Tibial nerve (tissue), 4 donors: ENCODE measurements around the gene TNN. TPM values are rescaled to one million over a fixed set of nuclear protein-coding genes. Genes with fewer than 3 reads are reported as not detected.

ENCODE experiments used
- DNase-seq, 2 donors: peaks; one replicate each; pipeline ENCODE4 v3.0.0-alpha.2; 2019; ENCODE audit warnings: low spot score in 2 of 2
- H3K27ac ChIP-seq, 4 donors: fragments of 200-600 bp; sonication (generic) in 3 of 4; one replicate each; pipeline ENCODE4 v1.5.1; 2017 to 2019; ENCODE audit warnings: mild to moderate bottlenecking in 1 of 4
- H3K27me3 ChIP-seq, 2 donors: fragments of 200-600 bp; sonication (generic) in 1 of 2; one replicate each; pipeline versions ENCODE4 v1.5.1 to v1.6.0; 2017 to 2019
- H3K36me3 ChIP-seq, 3 donors: fragments of 200-600 bp; sonication (generic); one replicate each; pipeline ENCODE4 v1.5.1; 2018 to 2019
- H3K4me1 ChIP-seq, 4 donors: fragments of 200-600 bp; sonication (generic) in 3 of 4; one replicate each; pipeline ENCODE4 v1.5.1; 2017 to 2019
- H3K4me3 ChIP-seq, 4 donors: fragments of 200-600 bp; sonication (generic) in 3 of 4; one replicate each; pipeline ENCODE4 v1.5.1; 2017 to 2019; ENCODE audit warnings: mild to moderate bottlenecking in 1 of 4, moderate library complexity in 1 of 4
- H3K9me3 ChIP-seq, 4 donors: fragments of 200-600 bp; sonication (generic) in 3 of 4; one replicate each; pipeline ENCODE4 v1.5.1; 2017 to 2019
- EP300 ChIP-seq, 2 donors: sonication (generic); formaldehyde crosslinking; IDR thresholded peaks; one replicate each; pipeline ENCODE4 v1.6.1; 2017; ENCODE audit warnings: antibody characterized with exemption in 2 of 2, mild to moderate bottlenecking in 1 of 2
- POLR2A ChIP-seq, 2 donors: fragments of 450-650 bp; IDR thresholded peaks; one replicate each; pipeline ENCODE4 v1.6.1; 2017; ENCODE audit warnings: antibody characterized with exemption in 2 of 2, mild to moderate bottlenecking in 2 of 2, moderate library complexity in 2 of 2
- WGBS, 2 donors: methylation state at CpG; one replicate each; pipeline ENCODE4 v1.1.5; 2018; 5-methylcytosine and 5-hydroxymethylcytosine counted together
- total RNA-seq, 4 donors: library from RNA; depleted of rRNA; stranded (reverse); fragments of >200 nt; gene quantifications; one replicate each; pipeline ENCODE4 v1.1.0, GENCODE V29; 2016
- TF ChIP-seq, protein P1 (sequence below), 5 experiments: fragments of 200-600 bp in 3 of 5; fragments of 450-650 bp in 2 of 5; sonication (generic) in 3 of 5; IDR thresholded peaks; one replicate each; pipeline ENCODE4 v1.5.1; 2016 to 2019; ENCODE audit warnings: antibody characterized with exemption in 5 of 5, mild to moderate bottlenecking in 3 of 5, moderate library complexity in 2 of 5

The TNN gene
- total RNA-seq, 4 donors from 2014 or later, result 0.39 TPM; not detected in 3

DNA sequence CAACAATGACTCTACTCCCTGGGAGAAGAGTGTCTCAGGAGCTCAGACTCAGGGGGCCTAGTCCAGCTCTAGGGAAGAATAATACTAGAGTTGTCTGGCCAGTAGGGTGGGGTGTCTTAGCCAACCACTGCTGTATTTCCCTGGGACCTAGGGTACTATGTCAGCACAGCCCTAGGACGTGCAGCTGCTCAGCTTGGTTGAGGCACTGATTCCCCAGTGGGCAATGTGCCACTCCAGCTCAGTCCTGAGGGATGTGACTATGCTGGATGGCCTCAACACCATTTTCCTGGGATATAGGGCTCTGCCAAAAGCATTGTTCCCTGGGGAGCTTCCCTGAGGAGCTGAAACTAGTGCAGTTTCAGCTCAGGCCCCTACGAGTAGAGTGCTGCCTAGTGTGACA is 47.4 kb downstream of the TNN start:
- Histone ChIP-seq H3K27me3 (no peaks in the 10 kb centered on the region), H3K4me3 (no peak overlapping the region), H3K4me1 (no peaks in the 10 kb centered on the region), H3K9me3 (peaks cover 0 to 36% (median 4%) of the 10 kb centered on the region in 4 donors), H3K36me3 (no peaks in the 10 kb centered on the region), H3K27ac (no peak overlapping the region)
- 67 to 77% methylated on average over 1 of the region's 2 CpGs for WGBS, 2 donors
- TF ChIP-seq EP300 (IDR thresholded peaks at IDR 0.05) (no peak), POLR2A (IDR thresholded peaks at IDR 0.05) (no peak)
- TF ChIP-seq, protein P1, sequence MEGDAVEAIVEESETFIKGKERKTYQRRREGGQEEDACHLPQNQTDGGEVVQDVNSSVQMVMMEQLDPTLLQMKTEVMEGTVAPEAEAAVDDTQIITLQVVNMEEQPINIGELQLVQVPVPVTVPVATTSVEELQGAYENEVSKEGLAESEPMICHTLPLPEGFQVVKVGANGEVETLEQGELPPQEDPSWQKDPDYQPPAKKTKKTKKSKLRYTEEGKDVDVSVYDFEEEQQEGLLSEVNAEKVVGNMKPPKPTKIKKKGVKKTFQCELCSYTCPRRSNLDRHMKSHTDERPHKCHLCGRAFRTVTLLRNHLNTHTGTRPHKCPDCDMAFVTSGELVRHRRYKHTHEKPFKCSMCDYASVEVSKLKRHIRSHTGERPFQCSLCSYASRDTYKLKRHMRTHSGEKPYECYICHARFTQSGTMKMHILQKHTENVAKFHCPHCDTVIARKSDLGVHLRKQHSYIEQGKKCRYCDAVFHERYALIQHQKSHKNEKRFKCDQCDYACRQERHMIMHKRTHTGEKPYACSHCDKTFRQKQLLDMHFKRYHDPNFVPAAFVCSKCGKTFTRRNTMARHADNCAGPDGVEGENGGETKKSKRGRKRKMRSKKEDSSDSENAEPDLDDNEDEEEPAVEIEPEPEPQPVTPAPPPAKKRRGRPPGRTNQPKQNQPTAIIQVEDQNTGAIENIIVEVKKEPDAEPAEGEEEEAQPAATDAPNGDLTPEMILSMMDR (IDR thresholded peaks at IDR 0.05), result no peak
- no peak for DNase-seq

DNA sequence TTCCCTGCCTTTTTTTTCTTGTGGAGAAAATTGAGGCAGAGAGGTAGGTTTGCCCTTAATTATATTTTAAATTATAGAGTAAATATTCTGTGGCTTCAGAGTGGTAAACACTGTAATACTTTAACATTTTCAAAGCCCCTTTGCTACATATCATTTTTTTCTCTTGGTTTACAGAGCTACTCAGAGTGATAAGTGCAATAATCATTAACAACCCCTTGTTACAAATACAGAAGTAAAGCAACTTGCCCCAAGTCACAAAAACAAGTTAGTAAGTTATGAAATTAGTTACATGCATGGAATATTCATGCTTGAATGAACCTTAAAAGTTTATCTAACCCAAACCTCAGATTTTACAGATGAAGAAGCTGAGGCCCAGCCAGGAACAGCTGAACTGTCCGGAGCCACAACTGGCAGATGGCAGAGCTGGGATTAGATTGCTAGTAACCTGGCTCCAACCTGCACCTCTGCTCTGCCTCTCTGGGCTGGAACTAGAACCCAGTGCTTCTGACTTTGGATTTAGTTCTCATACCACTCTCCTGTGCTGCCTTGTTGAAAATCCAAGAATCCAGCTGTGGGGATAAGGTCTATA is 48.7 kb downstream of the TNN start:
- Histone ChIP-seq H3K36me3 (no peaks in the 10 kb centered on the region), H3K27ac (no peak overlapping the region), H3K27me3 (no peaks in the 10 kb centered on the region), H3K4me1 (no peaks in the 10 kb centered on the region), H3K9me3 (peaks cover 0 to 33% (median 4%) of the 10 kb centered on the region in 4 donors), H3K4me3 (no peak overlapping the region)
- TF ChIP-seq, protein P1 (IDR thresholded peaks at IDR 0.05), result no peak
- TF ChIP-seq EP300 (IDR thresholded peaks at IDR 0.05), result no peak
- no peak for TF ChIP-seq POLR2A (IDR thresholded peaks at IDR 0.05)
- DNase-seq, result no peak
- WGBS, 2 donors, result 91 to 93% methylated on average over 1 of the region's 1 CpG

DNA sequence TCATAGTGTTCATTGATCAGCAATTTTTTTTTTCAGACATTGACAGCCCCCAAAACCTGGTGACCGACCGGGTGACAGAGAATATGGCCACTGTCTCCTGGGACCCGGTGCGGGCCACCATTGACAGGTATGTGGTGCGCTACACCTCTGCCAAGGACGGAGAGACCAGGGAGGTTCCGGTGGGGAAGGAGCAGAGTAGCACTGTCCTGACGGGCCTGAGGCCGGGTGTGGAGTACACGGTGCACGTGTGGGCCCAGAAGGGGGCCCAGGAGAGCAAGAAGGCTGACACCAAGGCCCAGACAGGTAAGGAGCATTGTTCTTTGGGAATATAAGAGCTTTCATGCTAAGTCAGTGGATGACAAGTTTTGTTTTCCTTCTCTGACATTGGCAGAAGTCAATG is 49.3 kb downstream of the TNN start:
- Histone ChIP-seq H3K36me3 (no peaks in the 10 kb centered on the region), H3K4me1 (no peaks in the 10 kb centered on the region), H3K9me3 (peaks cover 0 to 33% (median 4%) of the 10 kb centered on the region in 4 donors), H3K27me3 (no peaks in the 10 kb centered on the region), H3K27ac (no peak overlapping the region), H3K4me3 (no peak overlapping the region)
- 79 to 80% methylated on average over 11 of the region's 11 CpGs for WGBS, 2 donors
- DNase-seq, result no peak
- TF ChIP-seq, protein P1 (IDR thresholded peaks at IDR 0.05), result no peak
- TF ChIP-seq EP300 (IDR thresholded peaks at IDR 0.05), result no peak

DNA sequence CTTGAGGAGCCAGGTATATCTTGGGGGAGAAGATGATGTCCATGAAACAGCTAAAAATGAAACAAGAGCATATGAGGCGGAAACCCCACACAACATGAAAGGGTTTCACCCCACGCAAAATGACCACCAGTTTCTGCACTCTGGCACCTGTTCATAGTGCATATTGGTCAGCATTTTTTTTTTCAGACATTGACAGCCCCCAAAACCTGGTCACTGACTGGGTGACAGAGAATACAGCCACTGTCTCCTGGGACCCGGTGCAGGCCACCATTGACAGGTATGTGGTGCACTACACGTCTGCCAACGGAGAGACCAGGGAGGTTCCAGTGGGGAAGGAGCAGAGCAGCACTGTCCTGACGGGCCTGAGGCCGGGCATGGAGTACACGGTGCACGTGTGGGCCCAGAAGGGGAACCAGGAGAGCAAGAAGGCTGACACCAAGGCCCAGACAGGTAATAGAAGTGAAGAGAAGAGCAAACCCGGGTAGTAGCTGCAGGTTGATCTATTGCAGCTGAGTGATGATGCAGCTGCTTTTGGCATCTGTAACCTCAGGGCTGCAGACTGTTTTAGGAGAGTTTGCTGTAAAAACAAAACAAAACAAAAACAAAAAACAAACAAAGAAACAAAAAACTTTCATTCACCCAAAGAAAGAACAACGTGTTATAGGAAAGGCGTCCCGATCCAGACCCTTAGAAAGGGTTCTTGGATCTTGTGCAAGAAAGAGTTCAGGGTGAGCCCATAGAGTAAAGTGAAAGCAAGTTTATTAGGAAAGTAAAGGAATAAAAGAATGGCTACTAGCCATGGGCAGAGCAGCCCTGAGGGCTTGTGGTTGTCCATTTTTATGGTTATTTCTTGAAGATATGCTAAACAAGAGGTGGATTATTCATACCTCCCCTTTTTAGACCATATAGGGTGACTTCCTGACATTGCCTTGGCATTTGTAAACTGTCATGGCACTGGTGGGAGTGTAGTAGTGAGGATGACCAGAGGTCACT is 51.0 kb downstream of the TNN start:
- Histone ChIP-seq H3K4me1 (no peaks in the 10 kb centered on the region), H3K27me3 (no peaks in the 10 kb centered on the region), H3K36me3 (no peaks in the 10 kb centered on the region), H3K9me3 (peaks cover 0 to 17% (median under 1%) of the 10 kb centered on the region in 4 donors), H3K27ac (no peak overlapping the region), H3K4me3 (no peak overlapping the region)
- no peak for DNase-seq
- WGBS, 2 donors, result 76 to 82% methylated on average over 13 of the region's 13 CpGs
- TF ChIP-seq POLR2A (IDR thresholded peaks at IDR 0.05) (no peak), EP300 (IDR thresholded peaks at IDR 0.05) (no peak)
- TF ChIP-seq, protein P1 (IDR thresholded peaks at IDR 0.05), result no peak

DNA sequence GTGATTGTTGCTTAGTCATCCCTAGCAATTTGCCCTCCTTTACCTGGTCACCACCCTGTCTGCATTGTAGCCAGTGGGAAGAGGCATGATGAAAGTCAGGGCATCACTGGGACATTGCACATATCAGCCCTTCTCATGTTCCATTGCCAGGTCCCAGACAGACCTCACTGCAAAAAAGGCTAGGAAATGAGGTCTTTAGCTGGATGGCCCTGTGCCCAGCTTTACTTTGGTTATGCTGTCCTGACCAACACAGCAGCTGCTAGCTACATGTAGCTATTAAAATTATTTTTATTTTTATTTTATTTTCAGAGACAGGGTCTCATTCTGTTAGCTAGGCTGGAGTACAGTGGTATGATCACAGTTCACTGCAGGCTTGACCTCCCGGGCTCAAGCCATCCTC is 52.9 kb downstream of the TNN start:
- H3K27ac ChIP-seq, result no peak overlapping the region
- 88 to 94% methylated on average over 1 of the region's 1 CpG for WGBS, 2 donors
- TF ChIP-seq EP300 (IDR thresholded peaks at IDR 0.05) (no peak), POLR2A (IDR thresholded peaks at IDR 0.05) (no peak)
- TF ChIP-seq, protein P1 (IDR thresholded peaks at IDR 0.05), result no peak
- no peaks in the 10 kb centered on the region for H3K36me3 ChIP-seq
- no peak overlapping the region for H3K4me3 ChIP-seq
- H3K4me1 ChIP-seq, result peaks cover 0 to 7% (median 0%) of the 10 kb centered on the region in 4 donors
- no peak for DNase-seq
- peaks cover 0 to 2% (median 0%) of the 10 kb centered on the region in 4 donors for H3K9me3 ChIP-seq
- H3K27me3 ChIP-seq, result no peaks in the 10 kb centered on the region
